Activated CD4-positive, alpha-beta T cell treated with anti-CD3 and anti-CD28 coated beads for 36 hours (primary cell): ENCODE results near the gene ADAMTS17. TPM values are rescaled to one million over a fixed set of nuclear protein-coding genes. Genes with fewer than 3 reads are reported as not detected.
A peak's percentile ranks its signal among the peaks of the same experiment; 100 is the strongest.
"Not testable (repeated sequence)": the region's sequence is repeated elsewhere in the genome, so short reads cannot be mapped to it uniquely, and the experiment has no call there.

Source experiments
- ATAC-seq: fragments of 200-7000 bp; cut with Tn5 transposase; one replicate; pipeline ENCODE4 v1.10.0; 2021; ENCODE audit warnings: mild to moderate bottlenecking, moderate library complexity
- CTCF ChIA-PET: fragments of 350-600 bp; sonication (Branson Sonifier 250); formaldehyde crosslinking; loops from one replicate; lab custom pipeline; 2021; ENCODE audit warnings: antibody characterized with exemption; lab: Charles Lee
- POLR2A ChIA-PET: fragments of 350-600 bp; sonication (Branson Sonifier 250); formaldehyde crosslinking; loops from one replicate; lab custom pipeline; 2021; ENCODE audit warnings: antibody characterized with exemption, inconsistent platforms; lab: Charles Lee
- DNase-seq: peaks from one replicate; pipeline ENCODE4 v3.0.0-alpha.2; 2020
- H3K27ac Mint-ChIP-seq: one replicate; pipeline ENCODE4 v1.8.0; 2021; ENCODE audit warnings: mixed read lengths
- H3K27me3 Mint-ChIP-seq: one replicate; pipeline ENCODE4 v1.8.0; 2021; ENCODE audit warnings: mixed read lengths
- H3K36me3 Mint-ChIP-seq: one replicate; pipeline ENCODE4 v1.8.0; 2021; ENCODE audit warnings: low read depth, mixed read lengths
- H3K4me1 Mint-ChIP-seq: one replicate; pipeline ENCODE4 v1.8.0; 2021; ENCODE audit warnings: mixed read lengths
- H3K4me3 Mint-ChIP-seq: one replicate; pipeline ENCODE4 v1.8.0; 2021; ENCODE audit warnings: mild to moderate bottlenecking, moderate library complexity, mixed read lengths
- H3K9me3 Mint-ChIP-seq: one replicate; pipeline ENCODE4 v1.8.0; 2021; ENCODE audit warnings: low read depth, mixed read lengths
- intact Hi-C, 2 experiments: fragments of 100-400 bp; cut with DNase I in 1 of 2; cut with micrococcal nuclease in 1 of 2; formaldehyde crosslinking; loops; one replicate each; pipeline versions ENCODE4 v1.14.2 to v1.15.1; 2022 to 2024; cut with DNase I, micrococcal nuclease
- total RNA-seq, 2 experiments: library from RNA; stranded (reverse); gene quantifications; one replicate each; pipeline ENCODE4 v1.2.3, GENCODE V29; 2021

ADAMTS17 gene
- total RNA-seq, 2 experiments from 2014 or later = 0.49 to 0.57 TPM

GRCh38 chr15:99928429-99928981 is 413.3 kb downstream of the ADAMTS17 start:
- peak overlapping the region; percentile 80 for H3K4me3 Mint-ChIP-seq
- H3K4me1 Mint-ChIP-seq = peaks cover 17% of the 10 kb centered on the region
- no peaks in the 10 kb centered on the region for H3K36me3 Mint-ChIP-seq
- no peaks in the 10 kb centered on the region for H3K9me3 Mint-ChIP-seq
- intact Hi-C loops = loop anchor here (2.0 to 10.0 kb wide), 11 partner anchors 116 to 1079 kb away; partner anchors contain the start of genes ASB7 (in 1 of the 2), LINS1 (in 1 of the 2), LRRC28 (in 1 of the 2) and LYSMD4 (in 1 of the 2)
- ChIA-PET POLR2A (no interaction called here), CTCF (interaction anchor here (0.6 to 2.5 kb wide), 6 partner anchors 30 to 674 kb away, joined by 3 to 18 read pairs (median 4); partner anchors contain the start of genes ADAMTS17 and ASB7)
- H3K27me3 Mint-ChIP-seq = no peaks in the 10 kb centered on the region
- DNase-seq (peak; percentile 91), ATAC-seq (peak; percentile 93)
- peak overlapping the region; percentile 81 for H3K27ac Mint-ChIP-seq

DNA sequence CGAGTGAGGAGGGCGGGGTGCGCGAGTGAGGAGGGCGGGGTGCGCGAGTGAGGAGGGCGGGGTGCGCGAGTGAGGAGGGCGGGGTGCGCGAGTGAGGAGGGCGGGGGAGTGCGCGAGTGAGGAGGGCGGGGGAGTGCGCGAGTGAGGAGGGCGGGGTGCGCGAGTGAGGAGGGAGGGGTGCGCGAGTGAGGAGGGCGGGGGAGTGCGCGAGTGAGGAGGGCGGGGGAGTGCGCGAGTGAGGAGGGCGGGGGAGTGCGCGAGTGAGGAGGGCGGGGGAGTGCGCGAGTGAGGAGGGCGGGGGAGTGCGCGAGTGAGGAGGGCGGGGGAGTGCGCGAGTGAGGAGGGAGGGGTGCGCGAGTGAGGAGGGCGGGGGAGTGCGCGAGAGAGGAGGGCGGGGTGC is 415.2 kb downstream of the ADAMTS17 start:
- intact Hi-C loops = loop anchor here (5.0 to 10.0 kb wide), 4 partner anchors 114 to 1081 kb away; partner anchors contain the start of gene MEF2A (in 1 of the 2)
- DNase-seq = peak; percentile 26
- not testable (repeated sequence) for H3K36me3 Mint-ChIP-seq, H3K9me3 Mint-ChIP-seq, H3K27ac Mint-ChIP-seq, H3K4me3 Mint-ChIP-seq, ATAC-seq, H3K27me3 Mint-ChIP-seq
- ChIA-PET POLR2A (interaction anchor here (0.8 kb wide), 1 partner anchor 193 kb away, joined by 4 read pairs; the partner anchor contains the start of gene LYSMD4), CTCF (interaction anchor here (0.6 to 1.2 kb wide), 5 partner anchors 13 to 1347 kb away, joined by 3 to 5 read pairs (median 3); partner anchors contain the start of gene ASB7)
- H3K4me1 Mint-ChIP-seq = peaks cover 17% of the 10 kb centered on the region

DNA sequence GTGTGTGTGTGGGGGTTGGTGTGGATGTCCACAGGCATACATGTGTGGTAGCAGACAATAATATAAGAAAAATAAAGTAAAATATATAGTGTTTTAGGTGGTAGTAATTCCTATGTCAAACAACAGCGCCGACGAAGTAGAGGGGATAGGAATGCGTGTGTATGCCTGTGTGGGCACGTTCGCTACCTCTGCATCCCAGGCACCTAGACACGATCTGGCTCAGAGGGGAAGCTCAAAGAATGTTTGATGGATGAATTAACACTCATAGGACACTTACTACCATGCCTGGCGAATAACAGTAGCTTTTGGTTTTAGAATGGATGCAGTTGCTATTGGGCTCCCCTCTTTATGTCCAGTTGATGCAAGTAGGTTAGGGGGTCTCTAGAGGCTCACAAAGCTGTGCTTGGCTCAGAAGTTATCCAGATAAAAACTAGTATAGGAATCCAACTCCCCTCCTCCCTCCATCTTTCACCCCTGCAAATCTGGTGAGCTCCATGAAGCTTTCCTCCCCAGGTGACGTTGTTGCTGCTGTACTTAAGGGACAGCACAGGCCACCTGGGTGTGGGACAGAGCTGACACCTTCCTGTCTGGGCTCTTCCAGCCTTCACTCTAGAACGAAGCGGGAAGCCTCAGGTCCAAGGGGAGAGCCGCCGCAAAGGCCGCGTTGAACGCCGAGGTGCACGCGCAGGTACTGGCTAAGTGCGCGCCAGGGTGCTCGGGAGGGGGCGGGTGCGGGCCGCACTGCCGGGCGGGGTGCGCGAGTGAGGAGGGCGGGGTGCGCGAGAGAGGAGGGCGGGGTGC is 415.9 kb downstream of the ADAMTS17 start:
- POLR2A ChIA-PET = interaction anchor here (0.8 kb wide), 1 partner anchor 192 kb away, joined by 4 read pairs; the partner anchor contains the start of gene LYSMD4
- H3K27ac Mint-ChIP-seq = no peak overlapping the region
- peak; percentile 84 for DNase-seq
- H3K4me1 Mint-ChIP-seq = peaks cover 17% of the 10 kb centered on the region
- H3K4me3 Mint-ChIP-seq = peak overlapping the region; percentile 72
- peaks cover 11% of the 10 kb centered on the region for H3K27me3 Mint-ChIP-seq
- peak; percentile 68 for ATAC-seq
- CTCF ChIA-PET = interaction anchor here (0.6 to 2.1 kb wide), 9 partner anchors 13 to 1346 kb away, joined by 3 to 9 read pairs (median 4); partner anchors contain the start of genes ADAMTS17 and ASB7
- no peaks in the 10 kb centered on the region for H3K9me3 Mint-ChIP-seq
- intact Hi-C loops = loop anchor here (5.0 to 10.0 kb wide), 4 partner anchors 114 to 1081 kb away; partner anchors contain the start of gene MEF2A (in 1 of the 2)
- no peaks in the 10 kb centered on the region for H3K36me3 Mint-ChIP-seq

DNA sequence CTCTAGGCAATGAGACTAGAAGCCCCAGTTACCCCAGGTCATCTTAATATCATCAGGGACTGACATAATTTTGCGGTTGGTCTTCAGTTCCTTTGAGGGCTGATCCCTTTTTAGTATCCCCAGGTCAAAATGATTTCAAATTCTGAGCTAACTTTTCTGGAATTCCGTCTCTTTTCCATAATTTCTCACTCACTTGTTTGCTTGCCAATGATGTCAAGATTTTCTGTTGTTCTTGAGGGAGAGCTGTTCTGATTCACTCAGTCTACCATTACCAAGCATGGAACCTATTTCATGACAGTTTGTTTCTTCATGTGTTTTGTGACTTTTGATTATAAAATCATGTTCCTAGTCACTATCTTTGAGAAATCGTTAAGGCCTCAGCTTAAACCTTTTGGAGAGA is 418.1 kb downstream of the ADAMTS17 start:
- peaks cover 5% of the 10 kb centered on the region for H3K4me1 Mint-ChIP-seq
- H3K9me3 Mint-ChIP-seq = no peaks in the 10 kb centered on the region
- no peak overlapping the region for H3K27ac Mint-ChIP-seq
- ChIA-PET POLR2A (no interaction called here), CTCF (interaction anchor here (0.7 to 2.1 kb wide), 5 partner anchors 36 to 649 kb away, joined by 3 to 9 read pairs (median 4); no protein-coding TSS in a partner anchor)
- H3K36me3 Mint-ChIP-seq = no peaks in the 10 kb centered on the region
- ATAC-seq (no peak), DNase-seq (no peak)
- intact Hi-C loops = loop anchor here in 1 of 2 experiments (10.0 kb wide), 1 partner anchor 671 kb away; no protein-coding TSS in a partner anchor
- H3K4me3 Mint-ChIP-seq = no peak overlapping the region
- peaks cover 19% of the 10 kb centered on the region for H3K27me3 Mint-ChIP-seq

Other genes with a start within 250 kb of the ADAMTS17 start
- gene CERS3, start 187.0 kb upstream of the ADAMTS17 start, total RNA-seq = under 1 TPM; 0.41 to 0.60 TPM